Measurements from ENCODE around the gene GRK4.
"Not testable (repeated sequence)": the region's sequence is repeated elsewhere in the genome, so short reads cannot be mapped to it uniquely, and the experiment has no call there.

Gene GRK4

GRCh38 chr4:2968381-2968780, 5.0 kb downstream of the GRK4 start:
- Histone ChIP-seq H3K9ac (ENCODE audit: low read length) (no peak overlapping the region), H3K4me3 (ENCODE audit: low read depth, low read length) (no peak overlapping the region), H3K9me3 (ENCODE audit: control insufficient read depth, insufficient read depth, low read depth, low read length) (no peaks in the 10 kb centered on the region)

DNA sequence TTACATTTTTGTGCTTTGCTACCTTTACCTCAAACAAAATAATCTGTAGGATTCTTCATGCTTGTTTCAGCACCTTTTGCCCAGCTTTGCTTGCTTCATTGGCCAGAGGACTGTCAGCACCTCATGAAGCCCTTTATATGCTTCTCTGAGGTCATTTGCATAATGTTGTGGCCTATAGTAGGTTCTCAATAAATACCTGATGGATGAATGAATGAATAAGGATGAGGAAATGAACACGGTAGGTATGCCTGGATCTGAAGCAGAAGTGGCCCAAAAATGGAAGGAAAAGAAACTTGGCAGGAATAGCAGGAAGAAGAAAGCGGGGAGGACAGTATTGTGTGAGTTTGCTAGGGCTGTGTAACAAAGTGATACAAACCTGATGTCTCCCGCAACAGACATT, 7.9 kb downstream of the GRK4 start:
- 0 out of 2 replicates have a peak, but pooled peaks cover 5% of the 10 kb centered on the region for H3K4me1 ChIP-seq (ENCODE audit: control insufficient read depth, insufficient read depth, low read length)
- H3K27me3 ChIP-seq (ENCODE audit: control insufficient read depth, insufficient read depth, low read length), result no peaks in the 10 kb centered on the region
- no peak overlapping the region for H3K9ac ChIP-seq (ENCODE audit: low read length)
- no peak overlapping the region for H3K27ac ChIP-seq (ENCODE audit: low read depth, low read length)
- no peaks in the 10 kb centered on the region for H3K36me3 ChIP-seq (ENCODE audit: control insufficient read depth, insufficient read depth, low read length)
- H3K9me3 ChIP-seq (ENCODE audit: control insufficient read depth, insufficient read depth, low read depth, low read length), result no peaks in the 10 kb centered on the region
- no peak overlapping the region for H3K4me3 ChIP-seq (ENCODE audit: low read depth, low read length)

More at GRCh38 chr4:2968381-2968780, 5.0 kb downstream of the GRK4 start:
- H3K27me3 ChIP-seq (ENCODE audit: control insufficient read depth, insufficient read depth, low read length), result peaks cover 3% of the 10 kb centered on the region; the same call in 1 of the 2 replicates
- H3K27ac ChIP-seq (ENCODE audit: low read depth, low read length), result no peak overlapping the region
- H3K36me3 ChIP-seq (ENCODE audit: control insufficient read depth, insufficient read depth, low read length), result no peaks in the 10 kb centered on the region
- 0 out of 2 replicates have a peak, but pooled peaks cover 5% of the 10 kb centered on the region for H3K4me1 ChIP-seq (ENCODE audit: control insufficient read depth, insufficient read depth, low read length)

DNA sequence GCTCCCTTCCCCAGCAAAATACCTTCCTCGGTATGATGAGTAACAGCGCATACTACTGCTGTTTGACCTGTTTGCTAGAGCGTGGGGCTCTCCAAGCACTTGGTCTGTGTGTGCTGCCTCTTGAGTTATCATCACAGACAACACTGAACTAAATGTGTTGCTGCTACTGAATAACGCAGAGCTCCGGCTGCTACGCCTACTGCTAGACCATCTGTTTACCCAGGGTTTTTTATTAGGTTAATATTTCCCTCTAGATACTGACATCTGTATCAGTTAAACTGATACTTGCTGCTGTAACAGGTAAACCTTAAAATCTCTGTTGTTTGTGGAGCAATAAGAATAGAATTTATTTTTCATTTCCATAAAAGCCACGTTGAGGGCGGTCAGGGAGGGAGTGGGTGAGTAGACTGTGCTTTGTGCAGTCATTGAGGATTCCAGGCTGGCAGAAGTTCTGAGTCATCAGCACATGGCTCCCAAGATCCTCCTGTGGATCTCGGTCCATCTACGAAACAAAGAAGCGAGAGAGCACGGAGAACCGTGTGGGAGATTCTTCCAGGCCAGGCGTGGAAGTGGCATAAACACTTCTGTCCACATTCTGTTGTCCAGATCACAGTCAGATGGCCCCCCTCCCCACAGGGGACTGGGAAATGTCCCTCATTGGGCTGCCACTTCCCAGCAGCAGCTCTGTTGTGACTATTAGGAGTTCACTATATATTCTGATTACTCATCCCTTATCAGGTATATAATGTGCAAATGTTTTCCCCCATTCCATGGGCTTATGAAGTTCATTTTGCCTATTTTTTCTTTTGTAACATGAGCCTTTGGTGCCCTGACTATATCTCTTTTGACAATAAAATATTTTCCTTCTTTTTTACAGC, 14.1 kb downstream of the GRK4 start:
- H3K9me3 ChIP-seq (ENCODE audit: control insufficient read depth, insufficient read depth, low read depth, low read length), result peaks cover 22% of the 10 kb centered on the region; the same call in 1 of the 2 replicates
- H3K9ac ChIP-seq (ENCODE audit: low read length), result no peak overlapping the region
- no peak overlapping the region for H3K27ac ChIP-seq (ENCODE audit: low read depth, low read length)
- H3K27me3 ChIP-seq (ENCODE audit: control insufficient read depth, insufficient read depth, low read length), result no peaks in the 10 kb centered on the region
- H3K4me1 ChIP-seq (ENCODE audit: control insufficient read depth, insufficient read depth, low read length), result no peaks in the 10 kb centered on the region; the same call in 1 of the 2 replicates
- no peaks in the 10 kb centered on the region for H3K36me3 ChIP-seq (ENCODE audit: control insufficient read depth, insufficient read depth, low read length)
- no peak overlapping the region for H3K4me3 ChIP-seq (ENCODE audit: low read depth, low read length)

- H3K9me3 ChIP-seq (ENCODE audit: control insufficient read depth, insufficient read depth, low read depth, low read length), result peaks cover 22% of the 10 kb centered on the region; the same call in 1 of the 2 replicates
- no peak overlapping the region for H3K4me3 ChIP-seq (ENCODE audit: low read depth, low read length)
- H3K36me3 ChIP-seq (ENCODE audit: control insufficient read depth, insufficient read depth, low read length), result no peaks in the 10 kb centered on the region
- no peaks in the 10 kb centered on the region for H3K27me3 ChIP-seq (ENCODE audit: control insufficient read depth, insufficient read depth, low read length)
- no peak overlapping the region for H3K27ac ChIP-seq (ENCODE audit: low read depth, low read length)
- H3K4me1 ChIP-seq (ENCODE audit: control insufficient read depth, insufficient read depth, low read length), result no peaks in the 10 kb centered on the region; the same call in 1 of the 2 replicates
- no peak overlapping the region for H3K9ac ChIP-seq (ENCODE audit: low read length)
Measured at GRCh38 chr4:2981256-2981819, 18.0 kb downstream of the GRK4 start.

- Histone ChIP-seq H3K4me3 (ENCODE audit: low read depth, low read length) (no peak overlapping the region), H3K4me1 (ENCODE audit: control insufficient read depth, insufficient read depth, low read length) (no peaks in the 10 kb centered on the region; the same call in 1 of the 2 replicates), H3K36me3 (ENCODE audit: control insufficient read depth, insufficient read depth, low read length) (no peaks in the 10 kb centered on the region), H3K9me3 (ENCODE audit: control insufficient read depth, insufficient read depth, low read depth, low read length) (peaks cover 24% of the 10 kb centered on the region; the same call in 1 of the 2 replicates), H3K27ac (ENCODE audit: low read depth, low read length) (no peak overlapping the region), H3K9ac (ENCODE audit: low read length) (no peak overlapping the region), H3K27me3 (ENCODE audit: control insufficient read depth, insufficient read depth, low read length) (no peaks in the 10 kb centered on the region)
Measured at GRCh38 chr4:2982012-2982411, 18.6 kb downstream of the GRK4 start.

DNA sequence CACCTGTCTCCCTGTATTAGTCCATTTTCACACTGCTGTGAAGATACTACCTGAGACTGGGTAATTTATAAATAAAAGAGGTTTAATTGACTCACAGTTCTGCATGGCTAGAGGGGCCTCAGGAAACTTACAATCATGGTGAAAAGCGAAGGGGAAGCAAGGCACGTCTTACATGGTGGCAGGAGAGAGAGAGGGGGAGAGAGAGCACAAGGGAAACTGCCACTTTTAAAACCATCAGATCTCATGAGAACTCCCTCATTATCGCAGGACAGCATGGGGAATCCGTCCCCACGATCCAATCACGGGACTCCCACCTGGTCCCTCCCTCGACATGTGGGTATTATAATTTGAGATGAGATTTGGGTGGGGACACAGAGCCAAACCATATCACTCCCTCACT, 20.3 kb downstream of the GRK4 start:
- not testable (repeated sequence) for H3K9ac ChIP-seq (ENCODE audit: low read length); H3K27me3 ChIP-seq (ENCODE audit: control insufficient read depth, insufficient read depth, low read length); H3K4me1 ChIP-seq (ENCODE audit: control insufficient read depth, insufficient read depth, low read length); H3K27ac ChIP-seq (ENCODE audit: low read depth, low read length); H3K4me3 ChIP-seq (ENCODE audit: low read depth, low read length); H3K36me3 ChIP-seq (ENCODE audit: control insufficient read depth, insufficient read depth, low read length)
- H3K9me3 ChIP-seq (ENCODE audit: control insufficient read depth, insufficient read depth, low read depth, low read length), result peaks cover 24% of the 10 kb centered on the region; the same call in 1 of the 2 replicates

DNA sequence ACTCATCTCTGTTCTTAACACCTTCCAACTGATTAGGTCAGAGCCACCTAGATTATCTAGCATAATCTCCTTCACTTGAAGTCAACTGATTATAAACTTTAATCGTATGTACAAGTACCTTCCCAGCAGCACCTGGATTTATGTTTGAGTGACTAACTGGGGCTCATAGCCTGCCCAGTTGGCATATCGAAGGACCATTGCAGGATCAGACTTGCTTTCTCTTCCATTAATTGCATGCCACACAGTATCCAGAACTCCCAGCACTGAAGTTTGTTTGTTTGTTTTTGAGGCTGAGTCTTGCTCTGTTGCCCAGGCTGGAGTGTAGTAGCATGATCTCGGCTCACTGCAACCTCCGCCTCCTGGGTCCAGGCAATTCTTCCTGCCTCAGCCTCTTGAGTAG, 27.9 kb downstream of the GRK4 start:
- H3K9ac ChIP-seq (ENCODE audit: low read length), result no peak overlapping the region
- H3K4me3 ChIP-seq (ENCODE audit: low read depth, low read length), result no peak overlapping the region
- 0 out of 2 replicates have a peak, but pooled peaks cover 2% of the 10 kb centered on the region for H3K9me3 ChIP-seq (ENCODE audit: control insufficient read depth, insufficient read depth, low read depth, low read length)
- H3K27ac ChIP-seq (ENCODE audit: low read depth, low read length), result no peak overlapping the region
- H3K36me3 ChIP-seq (ENCODE audit: control insufficient read depth, insufficient read depth, low read length), result no peaks in the 10 kb centered on the region
- no peaks in the 10 kb centered on the region for H3K27me3 ChIP-seq (ENCODE audit: control insufficient read depth, insufficient read depth, low read length)
- H3K4me1 ChIP-seq (ENCODE audit: control insufficient read depth, insufficient read depth, low read length), result no peaks in the 10 kb centered on the region

DNA sequence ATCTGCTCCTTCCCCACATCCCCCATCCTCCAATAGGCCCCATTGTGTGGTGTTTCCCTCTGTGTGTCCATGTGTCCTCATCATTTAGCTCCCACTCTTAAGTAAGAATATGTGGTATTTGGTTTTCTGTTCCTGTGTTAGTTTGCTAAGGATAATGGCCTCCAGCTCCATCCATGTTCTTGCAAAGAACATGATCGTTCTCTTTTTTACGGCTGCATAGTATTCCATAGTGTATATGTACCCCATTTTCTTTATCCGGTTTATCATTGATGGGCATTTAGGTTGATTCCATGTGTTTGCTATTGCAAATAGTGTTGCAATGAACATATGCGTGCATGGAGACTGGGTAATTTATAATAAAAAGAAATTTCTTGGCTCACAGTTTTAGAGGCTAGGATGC, 31.5 kb downstream of the GRK4 start:
- no peaks in the 10 kb centered on the region for H3K4me1 ChIP-seq (ENCODE audit: control insufficient read depth, insufficient read depth, low read length)
- no peak overlapping the region for H3K4me3 ChIP-seq (ENCODE audit: low read depth, low read length)
- H3K9me3 ChIP-seq (ENCODE audit: control insufficient read depth, insufficient read depth, low read depth, low read length), result no peaks in the 10 kb centered on the region
- H3K27me3 ChIP-seq (ENCODE audit: control insufficient read depth, insufficient read depth, low read length), result no peaks in the 10 kb centered on the region
- no peaks in the 10 kb centered on the region for H3K36me3 ChIP-seq (ENCODE audit: control insufficient read depth, insufficient read depth, low read length)
- no peak overlapping the region for H3K27ac ChIP-seq (ENCODE audit: low read depth, low read length)
- no peak overlapping the region for H3K9ac ChIP-seq (ENCODE audit: low read length)

GRCh38 chr4:2995546-2996265, 32.3 kb downstream of the GRK4 start:
- H3K27ac ChIP-seq (ENCODE audit: low read depth, low read length), result no peak overlapping the region
- no peak overlapping the region for H3K9ac ChIP-seq (ENCODE audit: low read length)
- no peaks in the 10 kb centered on the region for H3K4me1 ChIP-seq (ENCODE audit: control insufficient read depth, insufficient read depth, low read length)
- H3K9me3 ChIP-seq (ENCODE audit: control insufficient read depth, insufficient read depth, low read depth, low read length), result no peaks in the 10 kb centered on the region
- H3K4me3 ChIP-seq (ENCODE audit: low read depth, low read length), result no peak overlapping the region
- no peaks in the 10 kb centered on the region for H3K36me3 ChIP-seq (ENCODE audit: control insufficient read depth, insufficient read depth, low read length)
- H3K27me3 ChIP-seq (ENCODE audit: control insufficient read depth, insufficient read depth, low read length), result no peaks in the 10 kb centered on the region

- Histone ChIP-seq H3K9me3 (ENCODE audit: control insufficient read depth, insufficient read depth, low read depth, low read length) (no peaks in the 10 kb centered on the region), H3K9ac (ENCODE audit: low read length) (no peak overlapping the region), H3K4me3 (ENCODE audit: low read depth, low read length) (no peak overlapping the region), H3K27ac (ENCODE audit: low read depth, low read length) (no peak overlapping the region), H3K27me3 (ENCODE audit: control insufficient read depth, insufficient read depth, low read length) (no peaks in the 10 kb centered on the region), H3K4me1 (ENCODE audit: control insufficient read depth, insufficient read depth, low read length) (no peaks in the 10 kb centered on the region), H3K36me3 (ENCODE audit: control insufficient read depth, insufficient read depth, low read length) (no peaks in the 10 kb centered on the region)
Measured at GRCh38 chr4:2996415-2996814, 33.0 kb downstream of the GRK4 start.

GRCh38 chr4:3007724-3008123, 44.4 kb downstream of the GRK4 start:
- no peaks in the 10 kb centered on the region for H3K36me3 ChIP-seq (ENCODE audit: control insufficient read depth, insufficient read depth, low read length)
- H3K9me3 ChIP-seq (ENCODE audit: control insufficient read depth, insufficient read depth, low read depth, low read length), result no peaks in the 10 kb centered on the region
- H3K4me3 ChIP-seq (ENCODE audit: low read depth, low read length), result no peak overlapping the region
- H3K27ac ChIP-seq (ENCODE audit: low read depth, low read length), result no peak overlapping the region
- H3K27me3 ChIP-seq (ENCODE audit: control insufficient read depth, insufficient read depth, low read length), result no peaks in the 10 kb centered on the region
- no peak overlapping the region for H3K9ac ChIP-seq (ENCODE audit: low read length)
- no peaks in the 10 kb centered on the region for H3K4me1 ChIP-seq (ENCODE audit: control insufficient read depth, insufficient read depth, low read length)

All from HUES6 (cell line).